ENCODE data around the gene PAPLN.

The PAPLN gene

DNA sequence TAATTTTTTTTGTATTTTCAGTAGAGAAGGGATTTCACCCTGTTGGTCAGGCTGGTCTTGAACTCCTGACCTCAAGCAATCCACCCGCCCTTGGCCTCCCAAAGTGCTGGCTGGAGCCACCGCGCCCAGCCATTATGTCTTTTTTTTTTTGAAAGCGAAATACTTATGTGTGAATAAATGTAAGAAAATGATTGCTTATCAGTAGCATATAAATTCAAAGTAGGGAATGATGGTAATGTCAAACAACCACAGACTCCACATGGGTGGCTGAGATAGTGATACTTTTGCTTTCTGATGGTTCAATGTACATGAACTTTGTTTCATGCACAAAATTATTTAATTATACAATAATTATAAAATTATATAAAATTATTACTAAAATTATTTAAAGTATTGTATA is 75.8 kb downstream of the PAPLN start:
- TF ChIP-seq, protein P1, sequence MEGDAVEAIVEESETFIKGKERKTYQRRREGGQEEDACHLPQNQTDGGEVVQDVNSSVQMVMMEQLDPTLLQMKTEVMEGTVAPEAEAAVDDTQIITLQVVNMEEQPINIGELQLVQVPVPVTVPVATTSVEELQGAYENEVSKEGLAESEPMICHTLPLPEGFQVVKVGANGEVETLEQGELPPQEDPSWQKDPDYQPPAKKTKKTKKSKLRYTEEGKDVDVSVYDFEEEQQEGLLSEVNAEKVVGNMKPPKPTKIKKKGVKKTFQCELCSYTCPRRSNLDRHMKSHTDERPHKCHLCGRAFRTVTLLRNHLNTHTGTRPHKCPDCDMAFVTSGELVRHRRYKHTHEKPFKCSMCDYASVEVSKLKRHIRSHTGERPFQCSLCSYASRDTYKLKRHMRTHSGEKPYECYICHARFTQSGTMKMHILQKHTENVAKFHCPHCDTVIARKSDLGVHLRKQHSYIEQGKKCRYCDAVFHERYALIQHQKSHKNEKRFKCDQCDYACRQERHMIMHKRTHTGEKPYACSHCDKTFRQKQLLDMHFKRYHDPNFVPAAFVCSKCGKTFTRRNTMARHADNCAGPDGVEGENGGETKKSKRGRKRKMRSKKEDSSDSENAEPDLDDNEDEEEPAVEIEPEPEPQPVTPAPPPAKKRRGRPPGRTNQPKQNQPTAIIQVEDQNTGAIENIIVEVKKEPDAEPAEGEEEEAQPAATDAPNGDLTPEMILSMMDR (conservative IDR thresholded peaks at IDR 0.05; ENCODE audit: control insufficient read depth, insufficient read depth, low read depth, low read length): no peak
- no peak for DNase-seq (ENCODE audit: low read depth)
- H3K4me3 ChIP-seq (ENCODE audit: control insufficient read depth, low read depth, low read length): no peak overlapping the region

DNA sequence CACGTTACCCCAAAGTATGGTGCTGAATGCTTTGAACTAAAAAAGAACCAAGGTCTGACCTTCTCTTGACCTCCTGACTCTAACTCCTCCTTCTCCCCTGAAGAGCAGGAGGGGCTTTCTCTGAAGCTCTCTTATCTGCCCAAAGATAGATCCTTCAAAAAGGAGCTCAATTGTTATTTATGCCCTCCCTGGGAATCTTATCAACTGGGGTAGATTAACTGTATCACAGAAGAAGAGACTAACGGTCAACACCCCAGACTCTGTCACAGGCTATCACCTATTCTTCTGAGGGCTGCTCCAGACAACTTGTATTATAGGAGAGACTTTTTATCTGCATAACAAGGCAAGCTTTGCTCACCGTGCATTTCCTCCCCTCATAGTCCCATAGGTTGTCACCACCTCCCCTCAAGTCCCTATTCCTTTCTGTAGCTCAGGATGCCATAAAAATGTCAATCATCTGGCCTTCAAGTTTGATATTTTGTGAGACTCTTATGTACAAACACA is 86.6 kb downstream of the PAPLN start:
- TF ChIP-seq, protein P1 (conservative IDR thresholded peaks at IDR 0.05; ENCODE audit: control insufficient read depth, insufficient read depth, low read depth, low read length): no peak
- no peak overlapping the region for H3K4me3 ChIP-seq (ENCODE audit: control insufficient read depth, low read depth, low read length)
- DNase-seq (ENCODE audit: low read depth): no peak

All from fibroblast of mammary gland (primary cell).